Islet of Langerhans (tissue), 1 donor: ENCODE measurements around the gene SPINK6.

Experiments
- FAIRE-seq: peaks from one replicate; lab custom pipeline; 2011; peaks lifted over from hg19 to GRCh38; lab: Jason Lieb, UNC

The SPINK6 gene

DNA sequence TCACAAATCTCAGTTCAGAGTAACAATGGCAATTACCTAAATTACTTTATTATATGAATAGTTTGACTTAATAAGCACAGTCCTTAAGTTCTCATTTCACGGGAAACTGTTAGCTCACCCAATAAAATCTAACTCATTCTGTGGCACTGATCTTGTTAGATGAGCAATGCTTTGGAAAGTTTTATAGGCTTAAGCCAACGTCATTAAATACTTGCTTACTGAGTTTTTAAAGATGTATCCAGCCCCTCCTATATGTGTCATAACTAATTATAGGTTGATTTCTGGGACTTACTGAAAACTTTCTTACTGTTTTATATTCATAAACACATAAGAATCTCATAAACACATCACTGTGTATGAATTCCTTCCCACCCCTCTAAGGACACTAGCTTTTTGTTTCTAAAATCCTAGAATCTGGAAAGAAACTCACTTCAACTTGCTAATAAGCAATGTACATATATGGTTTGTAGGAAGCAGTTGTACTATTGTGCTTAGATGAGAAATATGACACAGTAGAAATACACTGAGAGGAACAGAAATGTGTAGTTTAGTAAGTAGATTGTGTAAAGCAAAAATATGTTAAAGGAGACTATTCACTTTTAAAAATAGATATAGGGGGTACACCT lies 21.4 kb downstream of the SPINK6 start:
- no peak for FAIRE-seq

DNA sequence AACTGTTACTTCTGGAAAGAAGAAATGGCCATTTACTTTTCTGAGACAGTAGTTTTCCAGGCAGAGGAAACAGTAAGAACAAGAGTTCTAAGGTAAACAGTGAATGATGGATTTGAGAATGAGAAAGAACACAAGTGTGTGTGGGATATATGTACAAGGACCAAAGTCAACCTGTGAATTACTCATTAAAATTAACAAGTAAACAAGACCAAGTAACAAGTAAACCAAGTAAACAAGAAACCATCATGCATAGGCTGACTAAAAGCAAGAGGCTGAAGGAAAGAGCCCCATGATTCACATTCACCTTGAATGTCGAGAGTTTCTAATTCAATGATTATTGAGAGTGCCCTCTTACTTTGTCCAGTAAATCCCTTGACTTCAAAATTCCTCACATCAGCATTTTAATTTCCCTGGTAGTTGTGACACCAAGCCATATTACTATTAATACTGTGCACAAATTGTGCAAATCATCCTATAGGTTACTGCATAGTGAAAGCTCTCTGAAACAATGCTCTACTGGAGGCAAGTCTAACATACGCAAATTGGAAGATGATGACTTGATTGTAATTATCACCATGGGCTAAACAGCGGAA lies 25.6 kb downstream of the SPINK6 start:
- no peak for FAIRE-seq

DNA sequence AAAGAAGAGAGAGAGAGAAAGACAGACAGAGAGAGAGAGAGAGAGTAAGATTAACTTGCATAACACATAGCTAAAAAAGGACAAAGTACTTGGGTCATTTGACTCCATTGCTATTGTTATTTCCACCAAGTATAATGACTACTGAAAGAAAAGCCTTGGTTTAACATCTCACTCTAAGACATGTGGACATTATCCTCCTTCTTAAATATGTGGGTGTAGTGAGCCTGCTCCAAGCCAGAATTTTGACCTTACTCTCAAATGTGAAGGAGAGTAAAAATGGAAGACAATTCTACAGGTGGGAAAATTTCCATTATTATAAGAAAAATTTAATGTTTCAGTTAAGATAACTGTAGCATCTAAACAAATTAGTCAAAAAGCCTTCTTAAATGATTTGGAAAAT lies 27.0 kb downstream of the SPINK6 start:
- FAIRE-seq = no peak

DNA sequence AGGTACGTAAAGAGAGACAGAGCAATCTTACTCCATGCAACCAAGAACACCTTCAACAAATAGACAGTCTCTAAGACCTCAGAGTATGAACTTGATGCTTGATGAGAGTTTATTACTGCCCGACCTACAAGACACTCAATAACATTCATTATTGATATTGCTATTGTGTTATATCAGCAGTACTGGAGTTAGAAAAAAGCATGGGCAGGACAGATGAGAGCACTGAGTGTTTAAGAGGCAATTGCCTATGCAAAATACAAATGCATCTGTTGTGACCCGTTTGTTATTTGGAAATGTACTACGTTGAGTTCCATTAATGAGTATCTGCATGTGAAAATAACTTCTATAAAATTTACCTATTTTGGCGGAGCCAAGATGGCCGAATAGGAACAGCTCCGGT lies 27.4 kb downstream of the SPINK6 start:
- no peak for FAIRE-seq

DNA sequence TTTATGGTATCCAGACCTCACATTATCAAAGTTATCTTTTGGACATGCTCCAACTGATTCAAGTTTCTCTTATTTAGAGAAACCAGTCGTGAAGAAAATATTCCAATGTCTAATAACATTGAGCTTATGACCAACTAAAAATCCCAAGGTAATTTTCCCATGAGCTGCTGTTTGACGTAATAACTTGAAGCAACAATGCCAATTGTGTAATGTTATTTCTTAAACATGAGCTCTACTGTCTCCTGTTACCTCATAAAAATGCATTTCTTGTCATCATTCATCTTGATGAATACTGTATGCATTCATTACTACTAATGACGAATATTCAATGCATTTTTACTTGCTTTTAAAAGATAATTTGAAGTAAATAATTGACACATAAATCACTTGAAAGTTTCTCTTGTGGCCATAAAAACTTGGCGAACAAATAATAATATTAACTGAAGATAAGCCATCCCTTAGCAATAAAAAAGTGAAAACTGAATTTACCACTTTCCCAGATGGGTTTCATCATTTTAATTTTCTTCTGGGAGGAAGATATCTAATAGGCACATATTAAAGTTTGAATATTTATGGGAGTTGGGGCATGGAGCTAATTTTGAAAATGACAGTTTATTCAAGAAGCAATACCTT lies 35.1 kb downstream of the SPINK6 start:
- no peak for FAIRE-seq

DNA sequence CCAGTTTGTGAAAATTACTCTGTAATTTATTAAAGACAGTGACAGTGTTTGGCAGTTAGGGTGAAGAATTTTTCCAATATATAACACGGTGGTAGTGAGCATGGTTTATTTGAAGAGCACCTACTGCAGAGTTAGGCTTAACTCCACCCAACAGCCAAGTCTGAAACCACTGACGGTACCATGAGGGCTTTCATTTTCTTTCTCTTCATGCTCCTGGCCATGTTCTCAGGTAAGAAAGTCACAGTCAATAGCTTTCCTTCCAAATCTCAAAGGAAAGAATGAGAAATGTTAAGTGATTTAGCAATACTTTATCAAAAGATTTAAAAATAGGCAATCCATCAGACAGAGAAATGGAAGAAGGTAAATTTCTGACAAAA lies 35.6 kb downstream of the SPINK6 start, which contains the start of gene MARCOL:
MARCOL (plus strand) TSS at position 108 of the 377 bp plus-strand sequence; CDS start at position 181, 73 bp downstream.
- no peak for FAIRE-seq

DNA sequence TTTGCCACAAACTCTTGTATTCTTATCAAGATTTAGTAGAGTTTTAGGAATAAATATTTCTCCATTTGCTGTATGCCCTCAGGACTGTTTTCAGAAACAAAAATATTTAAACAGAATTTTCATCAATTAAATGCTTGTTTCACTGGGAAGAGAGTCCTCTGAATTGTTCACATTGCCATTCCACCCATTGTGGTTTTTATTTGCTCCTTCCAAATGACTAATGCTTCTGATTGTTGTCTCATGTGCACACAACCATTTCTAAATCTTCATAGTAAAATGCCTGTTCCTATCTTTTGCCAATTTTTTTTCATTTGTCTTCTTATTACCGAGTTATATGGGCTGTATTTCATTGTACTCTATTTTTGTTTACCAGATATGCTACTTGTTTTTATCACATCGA lies 46.1 kb downstream of the SPINK6 start:
- FAIRE-seq = no peak

DNA sequence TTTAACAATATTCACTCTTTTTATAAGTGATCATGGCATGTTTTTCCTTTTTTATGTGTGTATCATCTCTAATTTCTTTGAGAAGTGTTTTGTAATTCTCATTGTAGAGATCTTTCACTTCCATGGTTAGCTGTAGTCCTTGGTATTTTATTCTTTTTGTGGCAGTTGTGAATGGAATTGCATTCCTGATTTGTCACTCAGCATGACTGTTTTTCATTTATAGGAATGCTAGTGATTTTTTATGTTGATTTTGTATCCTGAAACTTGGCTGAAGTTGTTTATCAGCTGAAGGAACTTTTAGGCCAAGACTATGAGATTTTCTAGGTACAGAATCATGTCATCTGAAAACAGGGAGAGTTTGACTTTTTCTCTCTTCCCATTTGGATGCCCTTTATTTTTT lies 52.6 kb downstream of the SPINK6 start:
- no peak for FAIRE-seq

DNA sequence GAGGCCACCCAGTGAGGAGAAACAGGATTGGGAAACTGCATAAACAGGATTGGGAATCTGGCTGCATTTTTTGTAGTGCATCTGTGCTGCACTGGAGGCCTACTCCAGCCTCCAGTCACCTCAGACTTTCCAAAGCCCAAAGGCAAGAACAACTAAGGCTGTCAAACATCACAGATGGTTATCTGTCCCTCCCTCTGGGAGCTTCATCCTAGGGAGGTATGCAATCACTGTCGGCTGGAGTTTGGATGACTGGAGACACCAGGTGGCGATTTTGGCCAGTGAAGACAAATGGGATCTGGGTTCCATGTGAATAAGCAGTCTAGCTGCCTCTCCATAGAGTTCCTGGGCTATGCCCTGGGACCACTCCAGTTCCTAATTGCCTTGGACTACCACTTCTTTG lies 56.4 kb downstream of the SPINK6 start:
- no peak for FAIRE-seq

DNA sequence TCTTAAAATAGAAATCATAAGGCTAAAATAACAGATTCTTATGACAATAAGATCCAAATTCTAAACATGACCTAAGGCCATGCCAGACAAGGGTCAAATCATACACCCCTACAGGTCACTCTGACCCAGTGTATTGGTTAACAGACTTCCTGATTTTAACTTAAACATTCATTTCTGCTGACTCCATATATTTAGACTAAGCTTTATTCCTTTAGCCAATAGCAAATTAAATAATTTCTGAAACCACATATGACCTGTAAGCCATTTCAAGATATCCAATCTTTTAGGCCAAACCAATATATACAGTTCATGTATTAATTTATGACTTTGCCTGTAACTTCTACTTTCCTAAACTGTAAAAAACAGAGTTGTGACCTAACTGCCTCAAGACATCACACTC lies 58.4 kb downstream of the SPINK6 start:
- no peak for FAIRE-seq
